ENCODE measurements around the gene GPT2.

The GPT2 gene

DNA sequence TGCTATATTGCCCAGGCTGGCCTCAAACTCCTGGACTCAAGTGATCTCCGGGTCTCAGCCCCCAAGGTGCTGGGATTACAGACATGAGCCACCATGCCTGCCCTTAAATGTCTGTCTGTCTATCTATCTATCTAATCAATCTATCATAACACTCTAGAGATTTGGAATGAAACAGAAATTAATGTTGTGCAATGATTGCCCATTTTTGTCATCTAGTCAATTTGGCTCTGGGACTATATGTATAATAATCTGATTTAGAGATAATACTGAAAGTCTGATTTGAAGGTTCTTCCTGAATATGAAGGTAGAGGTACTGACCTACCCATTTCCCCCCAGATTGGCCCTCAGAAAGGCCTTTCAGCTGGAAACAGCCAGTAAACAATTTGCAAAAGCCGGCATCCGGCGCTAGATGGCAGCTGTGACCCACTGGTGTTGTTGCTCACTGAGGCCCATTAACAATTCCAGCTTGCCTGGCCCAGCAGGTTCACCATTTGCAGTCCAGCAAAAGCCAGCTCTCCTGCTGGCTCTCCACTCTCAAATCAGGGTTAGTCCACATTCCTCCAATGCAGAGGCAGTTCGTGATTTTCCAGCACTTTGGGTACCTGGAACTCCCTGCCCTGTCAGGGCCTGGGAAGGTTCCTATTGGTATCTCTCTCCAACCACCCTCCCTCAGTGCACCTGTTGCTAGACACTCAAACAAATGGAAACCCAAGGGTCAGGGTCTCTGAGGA, 30.3 kb upstream of the GPT2 start:
- Histone ChIP-seq H2BK5ac (ENCODE audit: low read depth, low read length, poor library complexity, severe bottlenecking) (no peak overlapping the region), H3K36me3 (ENCODE audit: control insufficient read depth in 1 of 2, insufficient read depth in 2 of 2, low read depth in 1 of 2, low read length in 2 of 2) (no peaks in the 10 kb centered on the region), H3K9ac (ENCODE audit: low read length) (no peak overlapping the region), H2AK5ac (ENCODE audit: low read length, severe bottlenecking) (no peak overlapping the region), H3K23ac (ENCODE audit: low read length in 2 of 2) (no peak overlapping the region), H2AFZ (ENCODE audit: low read depth, low read length) (no peak overlapping the region), H4K8ac (ENCODE audit: low read length) (no peak overlapping the region), H3K18ac (ENCODE audit: low read depth in 1 of 2, low read length in 2 of 2) (no peak overlapping the region), H2BK120ac (ENCODE audit: low read depth, low read length) (no peak overlapping the region), H3K4me3 (ENCODE audit: insufficient read depth in 1 of 2, low read depth in 1 of 2, low read length in 2 of 2) (no peak overlapping the region), H4K91ac (ENCODE audit: low read length) (no peak overlapping the region), H3K79me1 (replicated peaks; ENCODE audit: low read length, poor library complexity, severe bottlenecking) (no peaks in the 10 kb centered on the region), H3K9me3 (ENCODE audit: control insufficient read depth, low read length) (no peaks in the 10 kb centered on the region), H3K4me2 (ENCODE audit: low read length, poor library complexity, severe bottlenecking) (no peak overlapping the region), H2BK15ac (ENCODE audit: low read depth, poor library complexity, severe bottlenecking) (no peak overlapping the region), H3K27ac (ENCODE audit: low read length, poor library complexity, severe bottlenecking) (no peak overlapping the region), H3K14ac (ENCODE audit: low read length in 2 of 2) (no peak overlapping the region), H3K27me3 (ENCODE audit: control insufficient read depth in 1 of 2, insufficient read depth in 1 of 2, low read length in 2 of 2) (peaks cover 0 to 4% of the 10 kb centered on the region in 2 experiments), H3K4ac (ENCODE audit: low read depth in 1 of 2, low read length in 2 of 2) (no peak overlapping the region), H2BK12ac (ENCODE audit: low read length in 2 of 2) (no peak overlapping the region), H3K4me1 (ENCODE audit: control insufficient read depth, insufficient read depth, low read depth, low read length) (peaks cover 2% of the 10 kb centered on the region)
- peak; percentile 69 for DNase-seq
- WGBS, result 21% methylated on average over 5 of the region's 5 CpGs

DNA sequence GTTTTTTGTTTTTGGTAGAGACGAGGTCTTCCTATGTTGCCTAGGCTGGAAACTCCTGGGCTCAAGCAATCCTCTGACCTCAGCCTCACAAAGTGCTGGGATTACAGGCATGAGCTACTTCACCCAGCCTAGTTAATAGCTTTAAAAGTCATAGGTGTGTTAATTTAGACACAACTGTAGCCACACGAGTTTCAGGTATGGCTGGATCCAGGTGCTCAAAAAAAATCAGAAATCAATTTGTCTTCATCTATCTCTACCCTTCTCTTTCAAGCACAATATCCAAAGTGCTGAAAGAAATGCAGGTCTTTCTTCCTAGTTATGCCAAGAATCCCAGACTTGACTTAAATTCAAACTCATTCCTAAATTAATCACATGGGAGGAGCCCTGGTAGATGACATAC, 29.3 kb upstream of the GPT2 start:
- Histone ChIP-seq H3K23ac (ENCODE audit: low read length in 2 of 2) (no peak overlapping the region), H3K9ac (ENCODE audit: low read length) (no peak overlapping the region), H2BK120ac (ENCODE audit: low read depth, low read length) (no peak overlapping the region), H3K4me1 (ENCODE audit: control insufficient read depth, insufficient read depth, low read depth, low read length) (no peaks in the 10 kb centered on the region), H2AK5ac (ENCODE audit: low read length, severe bottlenecking) (no peak overlapping the region), H2BK12ac (ENCODE audit: low read length in 2 of 2) (no peak overlapping the region), H3K18ac (ENCODE audit: low read depth in 1 of 2, low read length in 2 of 2) (no peak overlapping the region), H3K4me2 (ENCODE audit: low read length, poor library complexity, severe bottlenecking) (no peak overlapping the region), H3K4ac (ENCODE audit: low read depth in 1 of 2, low read length in 2 of 2) (no peak overlapping the region), H3K4me3 (ENCODE audit: insufficient read depth in 1 of 2, low read depth in 1 of 2, low read length in 2 of 2) (no peak overlapping the region), H2BK5ac (ENCODE audit: low read depth, low read length, poor library complexity, severe bottlenecking) (no peak overlapping the region), H3K36me3 (ENCODE audit: control insufficient read depth in 1 of 2, insufficient read depth in 2 of 2, low read depth in 1 of 2, low read length in 2 of 2) (no peaks in the 10 kb centered on the region), H3K27ac (ENCODE audit: low read length, poor library complexity, severe bottlenecking) (no peak overlapping the region), H2BK15ac (ENCODE audit: low read depth, poor library complexity, severe bottlenecking) (no peak overlapping the region), H3K9me3 (ENCODE audit: control insufficient read depth, low read length) (no peaks in the 10 kb centered on the region), H4K8ac (ENCODE audit: low read length) (no peak overlapping the region), H3K14ac (ENCODE audit: low read length in 2 of 2) (no peak overlapping the region), H4K91ac (ENCODE audit: low read length) (no peak overlapping the region), H2AFZ (ENCODE audit: low read depth, low read length) (no peak overlapping the region), H3K79me1 (replicated peaks; ENCODE audit: low read length, poor library complexity, severe bottlenecking) (no peaks in the 10 kb centered on the region), H3K27me3 (ENCODE audit: control insufficient read depth in 1 of 2, insufficient read depth in 1 of 2, low read length in 2 of 2) (no peaks in the 10 kb centered on the region)
- no peak for DNase-seq
- whole genome bisulfite sequencing, result 72% methylated on average over 2 of the region's 2 CpGs

DNA sequence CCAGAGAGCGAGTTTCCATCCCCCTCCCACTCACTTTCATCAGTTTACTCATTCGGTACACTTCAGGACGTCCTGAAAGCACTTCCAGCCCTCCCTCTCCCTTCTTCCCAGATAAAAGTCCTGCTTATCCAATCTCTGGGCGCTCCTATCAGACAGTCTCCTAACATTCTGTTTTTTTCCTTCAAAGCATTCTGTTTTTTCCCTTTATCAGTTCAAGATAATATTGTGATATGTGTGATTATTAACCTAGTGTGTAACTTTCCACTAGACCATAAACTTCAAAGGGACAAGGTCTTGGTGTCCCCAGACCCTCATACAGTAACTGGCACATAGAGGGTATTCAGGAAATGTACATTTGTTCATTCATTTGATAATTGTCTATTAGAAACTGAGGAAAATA, 28.8 kb upstream of the GPT2 start:
- Histone ChIP-seq H3K14ac (ENCODE audit: low read length in 2 of 2) (no peak overlapping the region), H3K27me3 (ENCODE audit: control insufficient read depth in 1 of 2, insufficient read depth in 1 of 2, low read length in 2 of 2) (no peaks in the 10 kb centered on the region), H3K4me3 (ENCODE audit: insufficient read depth in 1 of 2, low read depth in 1 of 2, low read length in 2 of 2) (no peak overlapping the region), H2BK5ac (ENCODE audit: low read depth, low read length, poor library complexity, severe bottlenecking) (no peak overlapping the region), H3K4me1 (ENCODE audit: control insufficient read depth, insufficient read depth, low read depth, low read length) (no peaks in the 10 kb centered on the region), H2AK5ac (ENCODE audit: low read length, severe bottlenecking) (no peak overlapping the region), H3K4me2 (ENCODE audit: low read length, poor library complexity, severe bottlenecking) (no peak overlapping the region), H3K27ac (ENCODE audit: low read length, poor library complexity, severe bottlenecking) (no peak overlapping the region), H4K8ac (ENCODE audit: low read length) (no peak overlapping the region), H3K79me1 (replicated peaks; ENCODE audit: low read length, poor library complexity, severe bottlenecking) (no peaks in the 10 kb centered on the region), H3K9me3 (ENCODE audit: control insufficient read depth, low read length) (no peaks in the 10 kb centered on the region), H2BK120ac (ENCODE audit: low read depth, low read length) (no peak overlapping the region), H2BK12ac (ENCODE audit: low read length in 2 of 2) (no peak overlapping the region), H3K4ac (ENCODE audit: low read depth in 1 of 2, low read length in 2 of 2) (no peak overlapping the region), H2BK15ac (ENCODE audit: low read depth, poor library complexity, severe bottlenecking) (no peak overlapping the region), H3K36me3 (ENCODE audit: control insufficient read depth in 1 of 2, insufficient read depth in 2 of 2, low read depth in 1 of 2, low read length in 2 of 2) (no peaks in the 10 kb centered on the region), H3K23ac (ENCODE audit: low read length in 2 of 2) (no peak overlapping the region), H2AFZ (ENCODE audit: low read depth, low read length) (no peak overlapping the region), H3K18ac (ENCODE audit: low read depth in 1 of 2, low read length in 2 of 2) (no peak overlapping the region), H4K91ac (ENCODE audit: low read length) (no peak overlapping the region), H3K9ac (ENCODE audit: low read length) (no peak overlapping the region)
- DNase-seq, result no peak
- 67% methylated on average over 4 of the region's 4 CpGs for WGBS

DNA sequence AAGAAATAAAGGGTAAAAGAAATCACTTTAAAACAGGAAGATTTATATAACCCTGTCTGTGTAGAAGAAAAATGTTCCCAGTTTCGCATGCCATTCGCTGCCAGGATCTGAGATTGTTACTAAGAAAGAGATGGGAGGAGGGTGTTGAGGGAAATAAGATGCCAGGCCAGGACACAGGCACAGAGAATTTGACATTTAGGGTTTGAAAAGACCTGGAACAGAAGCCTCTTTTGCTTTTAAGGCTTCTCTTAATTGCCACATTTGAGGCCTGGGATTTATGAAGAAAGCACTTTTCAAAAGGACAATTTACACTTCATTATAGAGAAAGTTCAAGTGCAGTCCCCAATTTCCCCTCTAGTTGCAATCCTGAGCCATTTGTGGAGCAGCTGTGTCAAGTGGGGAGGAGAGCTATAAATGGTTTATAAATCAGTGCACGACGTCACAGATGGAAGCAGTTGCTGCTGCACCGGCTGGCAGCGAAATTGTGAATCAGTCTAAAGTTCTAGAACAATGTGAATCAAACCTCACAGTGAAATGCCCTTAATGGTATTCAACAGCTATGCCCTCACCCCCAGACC, 26.7 kb upstream of the GPT2 start:
- no peak overlapping the region for H3K18ac ChIP-seq (ENCODE audit: low read depth in 1 of 2, low read length in 2 of 2)
- H3K9ac ChIP-seq (ENCODE audit: low read length), result no peak overlapping the region
- H3K36me3 ChIP-seq (ENCODE audit: control insufficient read depth in 1 of 2, insufficient read depth in 2 of 2, low read depth in 1 of 2, low read length in 2 of 2), result no peaks in the 10 kb centered on the region
- H2AFZ ChIP-seq (ENCODE audit: low read depth, low read length), result no peak overlapping the region
- WGBS, result 31% methylated on average over 6 of the region's 6 CpGs
- H3K4me1 ChIP-seq (ENCODE audit: control insufficient read depth, insufficient read depth, low read depth, low read length), result no peaks in the 10 kb centered on the region
- H3K27me3 ChIP-seq (ENCODE audit: control insufficient read depth in 1 of 2, insufficient read depth in 1 of 2, low read length in 2 of 2), result no peaks in the 10 kb centered on the region
- H3K79me1 ChIP-seq (replicated peaks; ENCODE audit: low read length, poor library complexity, severe bottlenecking), result no peaks in the 10 kb centered on the region
- H3K4me2 ChIP-seq (ENCODE audit: low read length, poor library complexity, severe bottlenecking), result no peak overlapping the region
- H2BK5ac ChIP-seq (ENCODE audit: low read depth, low read length, poor library complexity, severe bottlenecking), result no peak overlapping the region
- no peak overlapping the region for H3K4ac ChIP-seq (ENCODE audit: low read depth in 1 of 2, low read length in 2 of 2)
- H3K9me3 ChIP-seq (ENCODE audit: control insufficient read depth, low read length), result no peaks in the 10 kb centered on the region
- no peak overlapping the region for H3K27ac ChIP-seq (ENCODE audit: low read length, poor library complexity, severe bottlenecking)
- peak; percentile 76 for DNase-seq
- H2AK5ac ChIP-seq (ENCODE audit: low read length, severe bottlenecking), result no peak overlapping the region
- no peak overlapping the region for H3K14ac ChIP-seq (ENCODE audit: low read length in 2 of 2)
- no peak overlapping the region for H2BK120ac ChIP-seq (ENCODE audit: low read depth, low read length)
- H4K8ac ChIP-seq (ENCODE audit: low read length), result no peak overlapping the region
- H3K4me3 ChIP-seq (ENCODE audit: insufficient read depth in 1 of 2, low read depth in 1 of 2, low read length in 2 of 2), result no peak overlapping the region
- no peak overlapping the region for H2BK12ac ChIP-seq (ENCODE audit: low read length in 2 of 2)
- no peak overlapping the region for H2BK15ac ChIP-seq (ENCODE audit: low read depth, poor library complexity, severe bottlenecking)
- H3K23ac ChIP-seq (ENCODE audit: low read length in 2 of 2), result no peak overlapping the region
- H4K91ac ChIP-seq (ENCODE audit: low read length), result no peak overlapping the region

All from mesenchymal stem cell (in vitro differentiated cells and primary cell).